ENCODE data around the gene RHOH. TPM values are rescaled to one million over a fixed set of nuclear protein-coding genes. Genes with fewer than 3 reads are reported as not detected.
"Not testable (repeated sequence)": the region's sequence is repeated elsewhere in the genome, so short reads cannot be mapped to it uniquely, and the experiment has no call there.

Gene RHOH
- total RNA-seq, 1 donor from 2014 or later, result 1.0 TPM

- Histone ChIP-seq H3K27ac (ENCODE audit: low read depth, low read length) (no peak overlapping the region), H3K9me3 (ENCODE audit: control insufficient read depth in 3 of 3, low read length in 3 of 3) (no peaks in the 10 kb centered on the region), H3K27me3 (ENCODE audit: control insufficient read depth in 3 of 3, insufficient read depth in 3 of 3, low read length in 3 of 3) (no peaks in the 10 kb centered on the region), H3K4me1 (ENCODE audit: control insufficient read depth in 3 of 3, insufficient read depth in 3 of 3, low read length in 3 of 3) (no peaks in the 10 kb centered on the region), H3K4me3 (ENCODE audit: low read length in 3 of 3) (no peak overlapping the region), H3K9ac (ENCODE audit: low read depth in 1 of 3, low read length in 3 of 3) (no peak overlapping the region), H3K36me3 (ENCODE audit: control insufficient read depth in 3 of 3, insufficient read depth in 3 of 3, low read length in 3 of 3) (no peaks in the 10 kb centered on the region)
Measured at GRCh38 chr4:40270609-40271008, 73.8 kb downstream of the RHOH start.

- H3K9me3 ChIP-seq (ENCODE audit: control insufficient read depth in 3 of 3, low read length in 3 of 3), result no peaks in the 10 kb centered on the region
- H3K4me1 ChIP-seq (ENCODE audit: control insufficient read depth in 3 of 3, insufficient read depth in 3 of 3, low read length in 3 of 3), result no peaks in the 10 kb centered on the region
- H3K4me3 ChIP-seq (ENCODE audit: low read length in 3 of 3), result no peak overlapping the region
- H3K27me3 ChIP-seq (ENCODE audit: control insufficient read depth in 3 of 3, insufficient read depth in 3 of 3, low read length in 3 of 3), result no peaks in the 10 kb centered on the region
- H3K36me3 ChIP-seq (ENCODE audit: control insufficient read depth in 3 of 3, insufficient read depth in 3 of 3, low read length in 3 of 3), result no peaks in the 10 kb centered on the region
- no peak overlapping the region for H3K9ac ChIP-seq (ENCODE audit: low read depth in 1 of 3, low read length in 3 of 3)
- no peak overlapping the region for H3K27ac ChIP-seq (ENCODE audit: low read depth, low read length)
Measured at GRCh38 chr4:40275065-40275730, 78.4 kb downstream of the RHOH start.

GRCh38 chr4:40276546-40276945, 79.7 kb downstream of the RHOH start:
- no peak overlapping the region for H3K9ac ChIP-seq (ENCODE audit: low read depth in 1 of 3, low read length in 3 of 3)

GRCh38 chr4:40280586-40280985, 83.8 kb downstream of the RHOH start:
- Histone ChIP-seq H3K27me3 (ENCODE audit: control insufficient read depth in 3 of 3, insufficient read depth in 3 of 3, low read length in 3 of 3) (peaks cover 0 to 5% (median 0%) of the 10 kb centered on the region in 3 donors), H3K4me1 (ENCODE audit: control insufficient read depth in 3 of 3, insufficient read depth in 3 of 3, low read length in 3 of 3) (no peaks in the 10 kb centered on the region), H3K9me3 (ENCODE audit: control insufficient read depth in 3 of 3, low read length in 3 of 3) (no peaks in the 10 kb centered on the region), H3K36me3 (ENCODE audit: control insufficient read depth in 3 of 3, insufficient read depth in 3 of 3, low read length in 3 of 3) (no peaks in the 10 kb centered on the region), H3K9ac (ENCODE audit: low read depth in 1 of 3, low read length in 3 of 3) (no peak overlapping the region), H3K4me3 (ENCODE audit: low read length in 3 of 3) (no peak overlapping the region), H3K27ac (ENCODE audit: low read depth, low read length) (no peak overlapping the region)

More at GRCh38 chr4:40276546-40276945, 79.7 kb downstream of the RHOH start:
- Histone ChIP-seq H3K36me3 (ENCODE audit: control insufficient read depth in 3 of 3, insufficient read depth in 3 of 3, low read length in 3 of 3) (no peaks in the 10 kb centered on the region), H3K27ac (ENCODE audit: low read depth, low read length) (no peak overlapping the region), H3K4me1 (ENCODE audit: control insufficient read depth in 3 of 3, insufficient read depth in 3 of 3, low read length in 3 of 3) (no peaks in the 10 kb centered on the region), H3K9me3 (ENCODE audit: control insufficient read depth in 3 of 3, low read length in 3 of 3) (no peaks in the 10 kb centered on the region), H3K27me3 (ENCODE audit: control insufficient read depth in 3 of 3, insufficient read depth in 3 of 3, low read length in 3 of 3) (no peaks in the 10 kb centered on the region), H3K4me3 (ENCODE audit: low read length in 3 of 3) (no peak overlapping the region)

- Histone ChIP-seq H3K9me3 (ENCODE audit: control insufficient read depth in 3 of 3, low read length in 3 of 3) (no peaks in the 10 kb centered on the region), H3K4me1 (ENCODE audit: control insufficient read depth in 3 of 3, insufficient read depth in 3 of 3, low read length in 3 of 3) (no peaks in the 10 kb centered on the region), H3K4me3 (ENCODE audit: low read length in 3 of 3) (no peak overlapping the region), H3K27ac (ENCODE audit: low read depth, low read length) (no peak overlapping the region), H3K9ac (ENCODE audit: low read depth in 1 of 3, low read length in 3 of 3) (no peak overlapping the region), H3K36me3 (ENCODE audit: control insufficient read depth in 3 of 3, insufficient read depth in 3 of 3, low read length in 3 of 3) (no peaks in the 10 kb centered on the region), H3K27me3 (ENCODE audit: control insufficient read depth in 3 of 3, insufficient read depth in 3 of 3, low read length in 3 of 3) (peaks cover 0 to 5% (median 0%) of the 10 kb centered on the region in 3 donors)
Measured at GRCh38 chr4:40281099-40281498, 84.3 kb downstream of the RHOH start.

- no peak overlapping the region for H3K27ac ChIP-seq (ENCODE audit: low read depth, low read length)
- H3K4me1 ChIP-seq (ENCODE audit: control insufficient read depth in 3 of 3, insufficient read depth in 3 of 3, low read length in 3 of 3), result no peaks in the 10 kb centered on the region
- H3K27me3 ChIP-seq (ENCODE audit: control insufficient read depth in 3 of 3, insufficient read depth in 3 of 3, low read length in 3 of 3), result peaks cover 0 to 5% (median 0%) of the 10 kb centered on the region in 3 donors
- no peak overlapping the region for H3K4me3 ChIP-seq (ENCODE audit: low read length in 3 of 3)
- no peaks in the 10 kb centered on the region for H3K36me3 ChIP-seq (ENCODE audit: control insufficient read depth in 3 of 3, insufficient read depth in 3 of 3, low read length in 3 of 3)
- H3K9ac ChIP-seq (ENCODE audit: low read depth in 1 of 3, low read length in 3 of 3), result no peak overlapping the region
- H3K9me3 ChIP-seq (ENCODE audit: control insufficient read depth in 3 of 3, low read length in 3 of 3), result no peaks in the 10 kb centered on the region
Measured at GRCh38 chr4:40281913-40282312, 85.1 kb downstream of the RHOH start.

- not testable (repeated sequence) for H3K4me1 ChIP-seq (ENCODE audit: control insufficient read depth in 3 of 3, insufficient read depth in 3 of 3, low read length in 3 of 3); H3K4me3 ChIP-seq (ENCODE audit: low read length in 3 of 3); H3K36me3 ChIP-seq (ENCODE audit: control insufficient read depth in 3 of 3, insufficient read depth in 3 of 3, low read length in 3 of 3); H3K27ac ChIP-seq (ENCODE audit: low read depth, low read length); H3K9me3 ChIP-seq (ENCODE audit: control insufficient read depth in 3 of 3, low read length in 3 of 3); H3K9ac ChIP-seq (ENCODE audit: low read depth in 1 of 3, low read length in 3 of 3); H3K27me3 ChIP-seq (ENCODE audit: control insufficient read depth in 3 of 3, insufficient read depth in 3 of 3, low read length in 3 of 3)
Measured at GRCh38 chr4:40282857-40283256, 86.0 kb downstream of the RHOH start.

- no peak overlapping the region for H3K27ac ChIP-seq (ENCODE audit: low read depth, low read length)
- no peaks in the 10 kb centered on the region for H3K36me3 ChIP-seq (ENCODE audit: control insufficient read depth in 3 of 3, insufficient read depth in 3 of 3, low read length in 3 of 3)
- peaks cover 0 to 5% (median 0%) of the 10 kb centered on the region in 3 donors for H3K27me3 ChIP-seq (ENCODE audit: control insufficient read depth in 3 of 3, insufficient read depth in 3 of 3, low read length in 3 of 3)
- H3K9me3 ChIP-seq (ENCODE audit: control insufficient read depth in 3 of 3, low read length in 3 of 3), result no peaks in the 10 kb centered on the region
- no peak overlapping the region for H3K4me3 ChIP-seq (ENCODE audit: low read length in 3 of 3)
- no peaks in the 10 kb centered on the region for H3K4me1 ChIP-seq (ENCODE audit: control insufficient read depth in 3 of 3, insufficient read depth in 3 of 3, low read length in 3 of 3)
- H3K9ac ChIP-seq (ENCODE audit: low read depth in 1 of 3, low read length in 3 of 3), result no peak overlapping the region
Measured at GRCh38 chr4:40283413-40283812, 86.6 kb downstream of the RHOH start.

- no peak overlapping the region for H3K4me3 ChIP-seq (ENCODE audit: low read length in 3 of 3)
- no peaks in the 10 kb centered on the region for H3K9me3 ChIP-seq (ENCODE audit: control insufficient read depth in 3 of 3, low read length in 3 of 3)
- H3K27me3 ChIP-seq (ENCODE audit: control insufficient read depth in 3 of 3, insufficient read depth in 3 of 3, low read length in 3 of 3), result peaks cover 0 to 5% (median 0%) of the 10 kb centered on the region in 3 donors
- H3K9ac ChIP-seq (ENCODE audit: low read depth in 1 of 3, low read length in 3 of 3), result no peak overlapping the region
- H3K36me3 ChIP-seq (ENCODE audit: control insufficient read depth in 3 of 3, insufficient read depth in 3 of 3, low read length in 3 of 3), result no peaks in the 10 kb centered on the region
- H3K27ac ChIP-seq (ENCODE audit: low read depth, low read length), result no peak overlapping the region
- H3K4me1 ChIP-seq (ENCODE audit: control insufficient read depth in 3 of 3, insufficient read depth in 3 of 3, low read length in 3 of 3), result no peaks in the 10 kb centered on the region
Measured at GRCh38 chr4:40283968-40284367, 87.1 kb downstream of the RHOH start.

GRCh38 chr4:40285692-40286091, 88.9 kb downstream of the RHOH start:
- Histone ChIP-seq H3K36me3 (ENCODE audit: control insufficient read depth in 3 of 3, insufficient read depth in 3 of 3, low read length in 3 of 3) (no peaks in the 10 kb centered on the region), H3K4me3 (ENCODE audit: low read length in 3 of 3) (no peak overlapping the region), H3K9ac (ENCODE audit: low read depth in 1 of 3, low read length in 3 of 3) (no peak overlapping the region), H3K4me1 (ENCODE audit: control insufficient read depth in 3 of 3, insufficient read depth in 3 of 3, low read length in 3 of 3) (no peaks in the 10 kb centered on the region), H3K27ac (ENCODE audit: low read depth, low read length) (no peak overlapping the region), H3K27me3 (ENCODE audit: control insufficient read depth in 3 of 3, insufficient read depth in 3 of 3, low read length in 3 of 3) (peaks cover 0 to 5% (median 0%) of the 10 kb centered on the region in 3 donors), H3K9me3 (ENCODE audit: control insufficient read depth in 3 of 3, low read length in 3 of 3) (no peaks in the 10 kb centered on the region)

Data from skeletal muscle tissue (tissue), 4 donors.